ENCODE measurements around the gene HELZ. TPM values are rescaled to one million over a fixed set of nuclear protein-coding genes. Genes with fewer than 3 reads are reported as not detected.

HELZ gene
- polyA plus RNA-seq, 1 of the 3 experiments (the other 2 are of a cell fraction): 4.3 TPM

DNA sequence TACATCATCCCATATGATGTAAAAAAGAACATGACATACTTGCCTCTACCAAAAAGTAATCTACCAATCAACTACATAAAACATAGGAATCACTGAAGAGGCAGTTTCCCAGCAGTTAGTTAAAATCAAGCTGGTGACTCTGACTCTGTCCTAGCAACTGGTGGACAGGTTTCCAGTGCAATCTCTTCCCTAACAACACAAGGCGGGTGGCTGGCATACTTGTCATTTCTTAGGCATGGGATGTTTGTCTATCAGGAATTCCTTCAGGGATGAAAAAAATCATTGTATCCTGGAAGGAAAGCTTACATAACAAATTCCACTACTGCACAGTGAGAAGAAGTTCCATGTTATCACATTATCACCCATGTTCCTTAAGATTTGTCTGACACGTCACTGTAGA is 50.9 kb downstream of the HELZ start:
- WGBS (ENCODE audit: low lambda C conversion rate): 81% methylated on average over 2 of the region's 2 CpGs
- TF ChIP-seq, protein P1, sequence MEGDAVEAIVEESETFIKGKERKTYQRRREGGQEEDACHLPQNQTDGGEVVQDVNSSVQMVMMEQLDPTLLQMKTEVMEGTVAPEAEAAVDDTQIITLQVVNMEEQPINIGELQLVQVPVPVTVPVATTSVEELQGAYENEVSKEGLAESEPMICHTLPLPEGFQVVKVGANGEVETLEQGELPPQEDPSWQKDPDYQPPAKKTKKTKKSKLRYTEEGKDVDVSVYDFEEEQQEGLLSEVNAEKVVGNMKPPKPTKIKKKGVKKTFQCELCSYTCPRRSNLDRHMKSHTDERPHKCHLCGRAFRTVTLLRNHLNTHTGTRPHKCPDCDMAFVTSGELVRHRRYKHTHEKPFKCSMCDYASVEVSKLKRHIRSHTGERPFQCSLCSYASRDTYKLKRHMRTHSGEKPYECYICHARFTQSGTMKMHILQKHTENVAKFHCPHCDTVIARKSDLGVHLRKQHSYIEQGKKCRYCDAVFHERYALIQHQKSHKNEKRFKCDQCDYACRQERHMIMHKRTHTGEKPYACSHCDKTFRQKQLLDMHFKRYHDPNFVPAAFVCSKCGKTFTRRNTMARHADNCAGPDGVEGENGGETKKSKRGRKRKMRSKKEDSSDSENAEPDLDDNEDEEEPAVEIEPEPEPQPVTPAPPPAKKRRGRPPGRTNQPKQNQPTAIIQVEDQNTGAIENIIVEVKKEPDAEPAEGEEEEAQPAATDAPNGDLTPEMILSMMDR (IDR thresholded peaks at IDR 0.05): no peak
- TF ChIP-seq NFIC (IDR thresholded peaks at IDR 0.05; ENCODE audit: borderline replicate concordance) (no peak), FOXJ3 (CRISPR knock-in tag; IDR thresholded peaks at IDR 0.05) (no peak)
- TF ChIP-seq, protein P2, sequence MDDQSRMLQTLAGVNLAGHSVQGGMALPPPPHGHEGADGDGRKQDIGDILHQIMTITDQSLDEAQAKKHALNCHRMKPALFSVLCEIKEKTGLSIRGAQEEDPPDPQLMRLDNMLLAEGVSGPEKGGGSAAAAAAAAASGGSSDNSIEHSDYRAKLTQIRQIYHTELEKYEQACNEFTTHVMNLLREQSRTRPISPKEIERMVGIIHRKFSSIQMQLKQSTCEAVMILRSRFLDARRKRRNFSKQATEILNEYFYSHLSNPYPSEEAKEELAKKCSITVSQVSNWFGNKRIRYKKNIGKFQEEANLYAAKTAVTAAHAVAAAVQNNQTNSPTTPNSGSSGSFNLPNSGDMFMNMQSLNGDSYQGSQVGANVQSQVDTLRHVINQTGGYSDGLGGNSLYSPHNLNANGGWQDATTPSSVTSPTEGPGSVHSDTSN (IDR thresholded peaks at IDR 0.05): 0 out of 2 replicates have a peak, but pooled peaks have one; percentile 22
- H3K4me1 ChIP-seq (ENCODE audit: control insufficient read depth in 1 of 2, insufficient read depth in 2 of 2, low read depth in 1 of 2, low read length in 1 of 2): peaks cover 0 to 6% of the 10 kb centered on the region in 2 experiments; a peak in 1 of 4 replicates
- no peaks in the 10 kb centered on the region; the same call in 1 of the 2 replicates for H3K79me2 ChIP-seq (ENCODE audit: insufficient read depth)
- no peak overlapping the region for H3K4me3 ChIP-seq (ENCODE audit: low read depth in 2 of 2, low read length in 1 of 2)
- H3K36me3 ChIP-seq (replicated peaks in 1 of 2; ENCODE audit: control insufficient read depth in 1 of 2, insufficient read depth in 2 of 2, low read length in 1 of 2): peaks cover 35 to 51% of the 10 kb centered on the region in 2 experiments
- ChIA-PET POLR2A (no interaction called here), CTCF (interaction anchor here (0.8 to 1.4 kb wide), 4 partner anchors 9 to 479 kb away, joined by 3 to 5 read pairs (median 3); no protein-coding TSS in a partner anchor)
- H2AFZ ChIP-seq (ENCODE audit: low read depth): no peak overlapping the region
- H3K27ac ChIP-seq (ENCODE audit: low read depth in 2 of 2, low read length in 1 of 2): peak overlapping the region; percentile 40 to 67; a peak in 3 of 4 replicates
- H3K9me3 ChIP-seq: no peaks in the 10 kb centered on the region
- H3F3A ChIP-seq (replicated peaks; ENCODE audit: insufficient read depth): peaks cover 25% of the 10 kb centered on the region
- no peak overlapping the region for H3K4me2 ChIP-seq
- H3K27me3 ChIP-seq (ENCODE audit: insufficient read depth): no peaks in the 10 kb centered on the region
- H4K20me1 ChIP-seq (ENCODE audit: insufficient read depth): no peaks in the 10 kb centered on the region
- no peaks in the 10 kb centered on the region for H3K9me2 ChIP-seq
- no peak for DNase-seq
- no peak overlapping the region for H3K9ac ChIP-seq

- no peak overlapping the region for H2AFZ ChIP-seq (ENCODE audit: low read depth)
- H3K27me3 ChIP-seq (ENCODE audit: insufficient read depth): no peaks in the 10 kb centered on the region
- WGBS (ENCODE audit: low lambda C conversion rate): 94% methylated on average over 1 of the region's 1 CpG
- POLR2A ChIA-PET: no interaction called here
- H4K20me1 ChIP-seq (ENCODE audit: insufficient read depth): no peaks in the 10 kb centered on the region
- H3K27ac ChIP-seq (ENCODE audit: low read depth in 2 of 2, low read length in 1 of 2): no peak overlapping the region
- H3K9me3 ChIP-seq: no peaks in the 10 kb centered on the region
- DNase-seq: no peak
- CTCF ChIA-PET: interaction anchor here (1.2 to 3.4 kb wide), 3 partner anchors 13 to 29 kb away, joined by 3 to 16 read pairs (median 3); no protein-coding TSS in a partner anchor
- H3F3A ChIP-seq (replicated peaks; ENCODE audit: insufficient read depth): peaks cover 5% of the 10 kb centered on the region
- no peak overlapping the region for H3K4me2 ChIP-seq
- no peak overlapping the region for H3K4me3 ChIP-seq (ENCODE audit: low read depth in 2 of 2, low read length in 1 of 2)
- H3K4me1 ChIP-seq (ENCODE audit: control insufficient read depth in 1 of 2, insufficient read depth in 2 of 2, low read depth in 1 of 2, low read length in 1 of 2): no peaks in the 10 kb centered on the region; a peak in 1 of 4 replicates
- TF ChIP-seq FOXM1 (IDR thresholded peaks at IDR 0.05; ENCODE audit: low read depth) (no peak), EP300 (IDR thresholded peaks at IDR 0.05; ENCODE audit: borderline replicate concordance in 1 of 2, low read depth in 1 of 2, low read length in 1 of 2) (no peak), MEF2A (IDR thresholded peaks at IDR 0.05; ENCODE audit: borderline replicate concordance, low read depth) (no peak), RAD21 (IDR thresholded peaks at IDR 0.05; ENCODE audit: low read length) (no peak), YY1 (IDR thresholded peaks at IDR 0.05; ENCODE audit: low read depth) (no peak), NFIC (IDR thresholded peaks at IDR 0.05; ENCODE audit: borderline replicate concordance) (no peak), IRF3 (IDR thresholded peaks at IDR 0.05; ENCODE audit: low read depth, low read length) (no peak), EZH2phosphoT487 (IDR thresholded peaks at IDR 0.05; ENCODE audit: borderline replicate concordance, low read depth) (no peak)
- TF ChIP-seq, protein P3, sequence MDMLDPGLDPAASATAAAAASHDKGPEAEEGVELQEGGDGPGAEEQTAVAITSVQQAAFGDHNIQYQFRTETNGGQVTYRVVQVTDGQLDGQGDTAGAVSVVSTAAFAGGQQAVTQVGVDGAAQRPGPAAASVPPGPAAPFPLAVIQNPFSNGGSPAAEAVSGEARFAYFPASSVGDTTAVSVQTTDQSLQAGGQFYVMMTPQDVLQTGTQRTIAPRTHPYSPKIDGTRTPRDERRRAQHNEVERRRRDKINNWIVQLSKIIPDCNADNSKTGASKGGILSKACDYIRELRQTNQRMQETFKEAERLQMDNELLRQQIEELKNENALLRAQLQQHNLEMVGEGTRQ (IDR thresholded peaks at IDR 0.05; ENCODE audit: borderline replicate concordance, low read depth, low read length): no peak
- no peaks in the 10 kb centered on the region; the same call in 1 of the 2 replicates for H3K79me2 ChIP-seq (ENCODE audit: insufficient read depth)
- no peaks in the 10 kb centered on the region for H3K9me2 ChIP-seq
- H3K9ac ChIP-seq: no peak overlapping the region
- peaks cover 42 to 48% of the 10 kb centered on the region in 2 experiments for H3K36me3 ChIP-seq (replicated peaks in 1 of 2; ENCODE audit: control insufficient read depth in 1 of 2, insufficient read depth in 2 of 2, low read length in 1 of 2)
Observed at GRCh38 chr17:67187927-67188326, 57.1 kb downstream of the HELZ start.
